HG03565 (cell line): ENCODE results near the gene MT1B.

Source experiments
- ATAC-seq: cut with Tn5 transposase; IDR thresholded peaks from one replicate; pipeline ENCODE4 v1.9.1; 2021; ENCODE audit warnings: mild to moderate bottlenecking, moderate library complexity; ENCODE audit not compliant: unreplicated experiment

The MT1B gene

GRCh38 chr16:56651586-56651985 is at the start of gene MT1B:
Gene MT1B, plus strand, starts transcription at chr16:56651886. Its CDS starts 68 bp downstream, at chr16:56651954.
- ATAC-seq, result no peak

- ATAC-seq, result no peak
Observed at GRCh38 chr16:56603589-56603988, 48.1 kb upstream of the MT1B start.

GRCh38 chr16:56604966-56605365 is 46.7 kb upstream of the MT1B start:
- no peak for ATAC-seq

GRCh38 chr16:56605475-56605874 is 46.2 kb upstream of the MT1B start:
- ATAC-seq, result no peak

- ATAC-seq, result no peak
Observed at GRCh38 chr16:56606071-56606475, 45.6 kb upstream of the MT1B start.

- no peak for ATAC-seq
Observed at GRCh38 chr16:56606476-56607108, 45.1 kb upstream of the MT1B start.

GRCh38 chr16:56607109-56607618 is 44.5 kb upstream of the MT1B start:
- no peak for ATAC-seq

GRCh38 chr16:56607675-56608042 is 44.0 kb upstream of the MT1B start:
- ATAC-seq, result no peak

- peak; percentile 80 for ATAC-seq
Observed at GRCh38 chr16:56608043-56608875, 43.4 kb upstream of the MT1B start, which contains the start of gene MT2A. Gene MT2A, plus strand, starts transcription at chr16:56608584. Its CDS starts 72 bp downstream, at chr16:56608656.

GRCh38 chr16:56608876-56609462 is 42.7 kb upstream of the MT1B start:
- no peak for ATAC-seq

GRCh38 chr16:56609463-56609921 is 42.2 kb upstream of the MT1B start:
- peak; percentile 33 for ATAC-seq

GRCh38 chr16:56610017-56610608 is 41.6 kb upstream of the MT1B start:
- ATAC-seq, result no peak

- no peak for ATAC-seq
Observed at GRCh38 chr16:56610609-56611111, 41.0 kb upstream of the MT1B start.

- no peak for ATAC-seq
Observed at GRCh38 chr16:56611281-56611833, 40.3 kb upstream of the MT1B start.

- no peak for ATAC-seq
Observed at GRCh38 chr16:56613706-56614105, 38.0 kb upstream of the MT1B start.

GRCh38 chr16:56614549-56614991 is 37.1 kb upstream of the MT1B start:
- no peak for ATAC-seq

GRCh38 chr16:56615353-56615752 is 36.3 kb upstream of the MT1B start:
- ATAC-seq, result no peak

- no peak for ATAC-seq
Observed at GRCh38 chr16:56616608-56617211, 35.0 kb upstream of the MT1B start.

GRCh38 chr16:56617212-56618085 is 34.2 kb upstream of the MT1B start:
- no peak for ATAC-seq
